Vagina (tissue), 2 donors: ENCODE data around the gene SPRR4. TPM values are rescaled to one million over a fixed set of nuclear protein-coding genes. Genes with fewer than 3 reads are reported as not detected.

Experiments used
- DNase-seq, 2 donors: peaks; one replicate each; pipeline ENCODE4 v3.0.0-alpha.2; 2017; ENCODE audit errors: extremely low spot score in 2 of 2
- H3K27ac ChIP-seq: fragments of 200-600 bp; sonication (generic); one replicate; pipeline ENCODE4 v1.5.1; 2019
- H3K27me3 ChIP-seq: fragments of 200-600 bp; sonication (generic); one replicate; pipeline ENCODE4 v1.5.1; 2019
- H3K36me3 ChIP-seq, 2 donors: fragments of 200-600 bp; sonication (generic); one replicate each; pipeline ENCODE4 v1.5.1; 2017 to 2019
- H3K4me1 ChIP-seq: fragments of 200-600 bp; sonication (generic); one replicate; pipeline ENCODE4 v1.5.1; 2019
- H3K4me3 ChIP-seq, 2 donors: fragments of 200-600 bp; sonication (generic); 1 replicate in 1 of 2; 2 replicates in 1 of 2; pipeline ENCODE4 v1.5.1; 2016 to 2019
- H3K9me3 ChIP-seq: fragments of 200-600 bp; sonication (generic); one replicate; pipeline ENCODE4 v1.5.1; 2019
- POLR2A ChIP-seq, 2 donors: fragments of 450-650 bp; IDR thresholded peaks; one replicate each; pipeline ENCODE4 v1.6.1; 2017; ENCODE audit warnings: antibody characterized with exemption in 2 of 2, mild to moderate bottlenecking in 2 of 2, moderate library complexity in 2 of 2
- POLR2AphosphoS5 ChIP-seq, 2 donors: sonication (generic); formaldehyde crosslinking; IDR thresholded peaks; one replicate each; pipeline ENCODE4 v1.9.0; 2017; ENCODE audit warnings: antibody characterized with exemption in 2 of 2, mild to moderate bottlenecking in 2 of 2, low read depth in 1 of 2; ENCODE audit not compliant: insufficient read depth in 1 of 2
- intact Hi-C: fragments of 100-400 bp; cut with DNase I; formaldehyde crosslinking; loops from one replicate; pipeline ENCODE4 v1.15.1; 2023
- total RNA-seq: library from RNA; depleted of rRNA; stranded (reverse); fragments of >200 nt; gene quantifications from one replicate; pipeline ENCODE4 v1.2.3, GENCODE V29; 2016
- TF ChIP-seq, protein P1 (sequence below), 3 experiments: fragments of 450-650 bp in 2 of 3; fragments of 200-600 bp in 1 of 3; sonication (generic) in 1 of 3; IDR thresholded peaks; one replicate each; pipeline ENCODE4 v1.5.1; 2017 to 2019; ENCODE audit warnings: antibody characterized with exemption in 3 of 3, mild to moderate bottlenecking in 2 of 3, moderate library complexity in 2 of 3

SPRR4 gene
- total RNA-seq, 1 donor from 2014 or later, result not detected

DNA sequence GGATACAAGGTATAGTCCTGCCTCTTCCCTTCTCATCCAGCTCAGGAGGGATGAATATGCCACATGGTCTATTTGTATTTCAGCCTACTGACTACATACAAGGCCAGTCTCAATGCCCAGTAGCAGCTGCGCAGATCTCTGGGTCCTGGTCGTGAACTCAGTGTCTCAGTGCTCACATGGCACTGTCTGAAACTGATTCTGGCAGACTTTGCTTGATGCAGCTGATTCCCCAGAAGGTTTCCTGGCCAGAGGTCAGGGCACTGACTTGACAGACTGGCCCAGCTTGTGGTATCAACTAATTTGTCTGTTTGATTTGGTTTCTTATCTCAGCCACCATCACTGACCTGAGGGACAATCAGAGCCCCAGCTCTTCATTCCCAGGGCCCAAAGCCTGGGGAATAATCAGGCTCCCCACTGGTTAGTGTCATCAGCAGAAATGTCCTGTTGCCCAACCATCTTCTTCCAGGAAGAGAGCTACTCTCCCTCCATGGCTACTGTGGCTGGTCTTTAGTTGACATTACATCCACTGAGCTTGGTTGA lies 7.5 kb upstream of the SPRR4 start:
- Histone ChIP-seq H3K27ac (no peak overlapping the region), H3K36me3 (no peaks in the 10 kb centered on the region), H3K4me3 (no peak overlapping the region), H3K27me3 (no peaks in the 10 kb centered on the region), H3K4me1 (no peaks in the 10 kb centered on the region), H3K9me3 (no peaks in the 10 kb centered on the region)
- no peak for TF ChIP-seq POLR2AphosphoS5 (IDR thresholded peaks at IDR 0.05; ENCODE audit: insufficient read depth in 1 of 2, low read depth in 1 of 2)
- TF ChIP-seq POLR2A (IDR thresholded peaks at IDR 0.05), result no peak
- TF ChIP-seq, protein P1, sequence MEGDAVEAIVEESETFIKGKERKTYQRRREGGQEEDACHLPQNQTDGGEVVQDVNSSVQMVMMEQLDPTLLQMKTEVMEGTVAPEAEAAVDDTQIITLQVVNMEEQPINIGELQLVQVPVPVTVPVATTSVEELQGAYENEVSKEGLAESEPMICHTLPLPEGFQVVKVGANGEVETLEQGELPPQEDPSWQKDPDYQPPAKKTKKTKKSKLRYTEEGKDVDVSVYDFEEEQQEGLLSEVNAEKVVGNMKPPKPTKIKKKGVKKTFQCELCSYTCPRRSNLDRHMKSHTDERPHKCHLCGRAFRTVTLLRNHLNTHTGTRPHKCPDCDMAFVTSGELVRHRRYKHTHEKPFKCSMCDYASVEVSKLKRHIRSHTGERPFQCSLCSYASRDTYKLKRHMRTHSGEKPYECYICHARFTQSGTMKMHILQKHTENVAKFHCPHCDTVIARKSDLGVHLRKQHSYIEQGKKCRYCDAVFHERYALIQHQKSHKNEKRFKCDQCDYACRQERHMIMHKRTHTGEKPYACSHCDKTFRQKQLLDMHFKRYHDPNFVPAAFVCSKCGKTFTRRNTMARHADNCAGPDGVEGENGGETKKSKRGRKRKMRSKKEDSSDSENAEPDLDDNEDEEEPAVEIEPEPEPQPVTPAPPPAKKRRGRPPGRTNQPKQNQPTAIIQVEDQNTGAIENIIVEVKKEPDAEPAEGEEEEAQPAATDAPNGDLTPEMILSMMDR (IDR thresholded peaks at IDR 0.05), result no peak
- intact Hi-C loops, result no loop called here
- no peak for DNase-seq

DNA sequence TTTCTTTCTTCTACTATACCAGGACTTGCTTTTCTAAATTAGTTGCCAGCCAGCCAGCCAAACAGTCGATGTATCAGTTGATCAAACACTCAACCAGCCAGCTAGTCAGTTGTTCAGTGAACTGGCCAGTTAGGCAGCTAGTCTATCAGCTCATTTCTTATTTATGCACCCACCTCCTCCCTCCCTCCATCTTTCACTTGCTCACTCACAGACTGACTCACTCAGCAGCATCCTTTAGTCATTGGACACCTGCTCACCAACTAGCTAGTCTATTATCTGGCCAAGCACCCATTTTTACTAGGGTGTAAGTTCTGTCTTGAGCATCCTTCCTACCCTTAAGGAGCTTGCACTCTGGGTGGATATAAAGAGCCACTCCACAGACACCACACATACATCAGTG lies 5.9 kb upstream of the SPRR4 start:
- H3K27ac ChIP-seq, result no peak overlapping the region
- peak; percentile 34 to 60 for DNase-seq
- no peaks in the 10 kb centered on the region for H3K27me3 ChIP-seq
- H3K4me1 ChIP-seq, result no peaks in the 10 kb centered on the region
- intact Hi-C loops, result no loop called here
- no peak overlapping the region for H3K4me3 ChIP-seq
- TF ChIP-seq, protein P1 (IDR thresholded peaks at IDR 0.05), result no peak
- no peak for TF ChIP-seq POLR2AphosphoS5 (IDR thresholded peaks at IDR 0.05; ENCODE audit: insufficient read depth in 1 of 2, low read depth in 1 of 2)
- TF ChIP-seq POLR2A (IDR thresholded peaks at IDR 0.05), result no peak
- H3K9me3 ChIP-seq, result no peaks in the 10 kb centered on the region
- H3K36me3 ChIP-seq, result no peaks in the 10 kb centered on the region

DNA sequence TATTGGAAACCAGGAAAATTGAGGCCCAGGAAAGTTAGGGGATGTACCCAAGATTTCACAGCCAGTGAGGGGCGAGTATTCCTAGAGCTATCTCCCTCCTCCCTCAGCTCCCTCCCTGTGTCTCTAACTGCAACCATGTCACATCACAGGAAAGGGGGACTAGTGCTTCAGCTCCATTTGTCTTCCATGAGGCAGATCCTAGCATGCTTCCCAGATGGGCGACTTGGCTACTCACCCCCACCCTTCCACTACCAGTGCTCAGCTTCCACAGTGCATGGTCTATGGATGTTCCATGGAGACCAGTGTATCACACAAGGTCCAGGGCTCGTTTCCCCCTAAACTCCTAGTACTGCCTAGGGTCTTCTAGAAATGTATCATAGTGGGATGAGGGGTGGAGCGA lies 4.6 kb upstream of the SPRR4 start:
- H3K4me1 ChIP-seq, result no peaks in the 10 kb centered on the region
- H3K36me3 ChIP-seq, result no peaks in the 10 kb centered on the region
- TF ChIP-seq, protein P1 (IDR thresholded peaks at IDR 0.05), result no peak
- TF ChIP-seq POLR2AphosphoS5 (IDR thresholded peaks at IDR 0.05; ENCODE audit: insufficient read depth in 1 of 2, low read depth in 1 of 2) (no peak), POLR2A (IDR thresholded peaks at IDR 0.05) (no peak)
- intact Hi-C loops, result no loop called here
- H3K9me3 ChIP-seq, result no peaks in the 10 kb centered on the region
- no peak overlapping the region for H3K4me3 ChIP-seq
- DNase-seq, result peak; percentile 60 to 64
- no peak overlapping the region for H3K27ac ChIP-seq
- H3K27me3 ChIP-seq, result no peaks in the 10 kb centered on the region

DNA sequence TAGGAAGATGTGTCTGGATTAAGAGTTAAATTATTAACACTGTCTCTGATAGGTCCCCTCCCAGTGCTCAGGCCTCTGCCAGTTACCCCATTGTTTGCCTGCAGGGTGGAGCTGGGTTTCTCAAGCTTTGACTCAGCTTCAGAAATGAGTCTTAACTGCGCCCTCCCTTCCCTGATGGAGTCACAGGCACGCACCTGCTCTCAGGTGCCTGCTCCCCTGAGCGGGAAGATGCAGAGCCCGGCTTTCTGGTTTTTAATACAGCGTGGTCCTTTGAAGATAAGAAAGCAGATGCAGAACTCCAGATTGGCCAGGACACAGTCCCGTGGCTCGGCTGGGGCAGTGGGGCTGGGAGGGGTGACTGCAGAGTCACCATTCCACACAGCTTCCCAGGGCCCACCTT lies 3.2 kb upstream of the SPRR4 start:
- no peak for TF ChIP-seq POLR2A (IDR thresholded peaks at IDR 0.05)
- TF ChIP-seq, protein P1 (IDR thresholded peaks at IDR 0.05), result no peak
- peak; percentile 23 to 73 for TF ChIP-seq POLR2AphosphoS5 (IDR thresholded peaks at IDR 0.05; ENCODE audit: insufficient read depth in 1 of 2, low read depth in 1 of 2)
- Histone ChIP-seq H3K27ac (no peak overlapping the region), H3K36me3 (no peaks in the 10 kb centered on the region), H3K27me3 (no peaks in the 10 kb centered on the region), H3K9me3 (no peaks in the 10 kb centered on the region), H3K4me1 (no peaks in the 10 kb centered on the region), H3K4me3 (no peak overlapping the region)
- intact Hi-C loops, result no loop called here
- DNase-seq, result peak; percentile 69 to 77

DNA sequence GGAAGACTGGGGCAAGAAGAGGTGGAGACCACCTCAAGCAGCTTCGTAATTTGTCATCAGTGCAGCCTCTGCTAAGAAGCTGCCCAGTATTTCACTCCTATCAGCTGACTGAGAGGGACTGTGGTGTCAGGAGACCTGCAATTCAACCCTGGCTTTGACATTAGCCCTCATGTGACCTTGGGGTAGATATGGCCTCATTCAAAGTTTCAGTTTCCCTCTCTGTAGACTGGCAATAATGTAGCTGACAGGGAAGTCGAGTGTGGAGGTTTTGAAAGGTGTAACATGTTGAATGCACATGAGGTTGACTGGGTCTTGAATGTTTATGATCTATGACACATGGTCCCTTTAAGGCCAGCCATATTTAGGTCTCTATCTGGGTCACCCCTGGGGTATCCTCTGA lies 2.2 kb upstream of the SPRR4 start:
- H3K9me3 ChIP-seq, result no peaks in the 10 kb centered on the region
- H3K27me3 ChIP-seq, result no peaks in the 10 kb centered on the region
- H3K4me1 ChIP-seq, result no peaks in the 10 kb centered on the region
- intact Hi-C loops, result no loop called here
- no peak overlapping the region for H3K27ac ChIP-seq
- H3K36me3 ChIP-seq, result no peaks in the 10 kb centered on the region
- no peak overlapping the region for H3K4me3 ChIP-seq
- DNase-seq, result peak; percentile 37 to 52
- no peak for TF ChIP-seq POLR2AphosphoS5 (IDR thresholded peaks at IDR 0.05; ENCODE audit: insufficient read depth in 1 of 2, low read depth in 1 of 2)
- no peak for TF ChIP-seq POLR2A (IDR thresholded peaks at IDR 0.05)
- TF ChIP-seq, protein P1 (IDR thresholded peaks at IDR 0.05), result no peak
